Breast epithelium (tissue), 3 donors: ENCODE results near the gene LRRC75B.

Experiments
- POLR2AphosphoS5 ChIP-seq, 3 donors: sonication (generic); formaldehyde crosslinking; IDR thresholded peaks; one replicate each; pipeline ENCODE4 v1.6.1; 2017; ENCODE audit warnings: antibody characterized with exemption in 3 of 3
- TF ChIP-seq, protein P1 (sequence below), 3 donors: fragments of 450-650 bp; IDR thresholded peaks; one replicate each; pipeline ENCODE4 v1.5.1; 2016 to 2017; ENCODE audit warnings: antibody characterized with exemption in 3 of 3, mild to moderate bottlenecking in 3 of 3, moderate library complexity in 3 of 3

DNA sequence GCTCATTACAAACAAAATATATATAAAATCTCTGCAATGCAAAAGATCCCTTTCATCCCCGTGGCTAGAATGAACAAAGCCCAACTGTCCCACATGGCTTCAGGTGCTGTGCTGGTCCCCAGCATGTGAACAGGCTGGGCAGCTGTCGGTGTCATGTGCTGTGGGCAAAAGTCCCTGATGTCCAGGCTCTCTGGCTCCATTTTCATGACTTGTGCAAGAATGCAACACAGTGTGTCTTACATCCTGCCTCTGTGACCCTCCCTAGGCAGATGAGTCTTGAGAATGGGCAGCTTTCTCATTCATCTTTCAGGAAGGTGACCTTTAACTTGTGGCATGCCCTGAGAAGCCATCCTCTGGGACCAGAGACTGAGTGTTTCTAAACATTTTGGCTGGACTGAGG, 52.4 kb downstream of the LRRC75B start:
- TF ChIP-seq, protein P1, sequence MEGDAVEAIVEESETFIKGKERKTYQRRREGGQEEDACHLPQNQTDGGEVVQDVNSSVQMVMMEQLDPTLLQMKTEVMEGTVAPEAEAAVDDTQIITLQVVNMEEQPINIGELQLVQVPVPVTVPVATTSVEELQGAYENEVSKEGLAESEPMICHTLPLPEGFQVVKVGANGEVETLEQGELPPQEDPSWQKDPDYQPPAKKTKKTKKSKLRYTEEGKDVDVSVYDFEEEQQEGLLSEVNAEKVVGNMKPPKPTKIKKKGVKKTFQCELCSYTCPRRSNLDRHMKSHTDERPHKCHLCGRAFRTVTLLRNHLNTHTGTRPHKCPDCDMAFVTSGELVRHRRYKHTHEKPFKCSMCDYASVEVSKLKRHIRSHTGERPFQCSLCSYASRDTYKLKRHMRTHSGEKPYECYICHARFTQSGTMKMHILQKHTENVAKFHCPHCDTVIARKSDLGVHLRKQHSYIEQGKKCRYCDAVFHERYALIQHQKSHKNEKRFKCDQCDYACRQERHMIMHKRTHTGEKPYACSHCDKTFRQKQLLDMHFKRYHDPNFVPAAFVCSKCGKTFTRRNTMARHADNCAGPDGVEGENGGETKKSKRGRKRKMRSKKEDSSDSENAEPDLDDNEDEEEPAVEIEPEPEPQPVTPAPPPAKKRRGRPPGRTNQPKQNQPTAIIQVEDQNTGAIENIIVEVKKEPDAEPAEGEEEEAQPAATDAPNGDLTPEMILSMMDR (IDR thresholded peaks at IDR 0.05) = no peak
- no peak for TF ChIP-seq POLR2AphosphoS5 (IDR thresholded peaks at IDR 0.05)
